ENCODE data around the gene RAG2.
"Not testable (repeated sequence)": the region's sequence is repeated elsewhere in the genome, so short reads cannot be mapped to it uniquely, and the experiment has no call there.

Gene RAG2

DNA sequence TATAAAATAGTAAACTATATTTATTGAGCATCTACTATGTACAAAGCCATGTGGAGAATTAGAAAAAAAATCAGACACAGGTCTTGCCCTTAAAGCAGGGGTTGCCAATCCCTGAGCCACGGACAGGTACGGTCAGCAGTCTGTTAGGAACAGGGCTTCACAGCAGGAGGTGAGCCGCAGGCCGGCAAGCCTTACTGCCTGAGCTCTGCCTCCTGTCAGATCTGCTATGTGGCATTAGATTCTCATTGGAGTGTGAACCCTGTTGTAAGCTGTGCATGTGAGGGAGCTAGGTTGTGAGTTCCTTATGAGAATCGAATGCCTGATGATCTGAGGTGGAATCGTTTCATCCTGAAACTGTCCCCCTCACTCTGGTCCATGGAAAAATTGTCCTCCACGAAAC is 2.1 kb upstream of the RAG2 start:
- DNase-seq (ENCODE audit: low spot score) = no peak

DNA sequence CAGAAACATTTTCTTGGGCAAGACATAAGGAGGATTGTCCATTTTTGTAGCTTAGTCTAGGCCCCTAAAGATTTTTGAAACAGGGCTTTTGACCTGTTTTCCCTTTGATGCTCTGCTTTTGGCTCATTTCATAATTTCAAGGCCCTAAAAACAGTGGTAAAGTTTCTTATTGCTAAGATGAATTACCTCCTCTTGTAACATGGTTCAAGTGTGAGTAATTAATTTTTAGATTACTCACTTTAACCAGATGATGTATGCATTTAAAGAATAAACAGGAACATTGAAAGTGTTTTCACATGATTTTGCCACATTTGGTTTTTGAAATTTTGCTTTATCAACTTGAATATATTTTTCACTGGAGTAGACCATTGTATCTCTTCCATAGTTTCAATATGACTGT is 1.2 kb downstream of the RAG2 start:
- no peak for DNase-seq (ENCODE audit: low spot score)

DNA sequence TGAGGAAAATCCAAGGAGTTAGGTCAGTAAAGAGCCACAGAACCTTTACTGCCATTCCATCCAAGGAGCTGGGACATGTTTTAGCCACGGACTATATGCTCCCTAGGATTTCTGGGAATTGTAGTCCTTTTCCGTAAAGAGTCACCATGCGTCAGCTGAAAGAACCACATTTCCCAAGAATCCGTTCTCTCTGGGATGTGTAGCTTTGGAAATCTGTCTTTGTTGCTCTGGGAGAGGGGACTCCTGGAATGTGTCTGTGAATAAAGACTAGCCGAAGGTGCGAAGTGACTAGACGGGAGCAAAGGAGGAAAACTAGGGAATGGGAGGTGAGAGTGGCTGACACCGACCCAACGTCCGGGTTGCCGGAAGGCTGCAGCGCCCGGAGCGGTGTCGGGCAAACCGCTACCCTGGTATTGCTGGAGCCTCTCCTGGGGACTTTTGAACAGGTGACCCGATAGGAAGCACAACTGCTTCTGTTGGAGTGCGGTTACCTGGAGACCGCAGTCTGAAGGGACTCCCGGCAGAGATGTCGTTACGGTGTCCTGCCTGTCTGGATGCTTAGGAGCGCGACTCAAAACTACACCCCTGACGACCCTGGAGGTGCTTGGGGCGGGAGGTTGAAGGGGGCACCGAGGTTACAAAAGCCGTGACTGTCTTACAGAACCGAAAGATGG is 3.6 kb downstream of the RAG2 start, which contains the start of gene IFTAP:
TSS of gene IFTAP (plus strand) at position 187 of the 674 bp plus-strand sequence. CDS start 15,602 bp downstream, outside the sequence.
- peak; percentile 96 for DNase-seq (ENCODE audit: low spot score)

DNA sequence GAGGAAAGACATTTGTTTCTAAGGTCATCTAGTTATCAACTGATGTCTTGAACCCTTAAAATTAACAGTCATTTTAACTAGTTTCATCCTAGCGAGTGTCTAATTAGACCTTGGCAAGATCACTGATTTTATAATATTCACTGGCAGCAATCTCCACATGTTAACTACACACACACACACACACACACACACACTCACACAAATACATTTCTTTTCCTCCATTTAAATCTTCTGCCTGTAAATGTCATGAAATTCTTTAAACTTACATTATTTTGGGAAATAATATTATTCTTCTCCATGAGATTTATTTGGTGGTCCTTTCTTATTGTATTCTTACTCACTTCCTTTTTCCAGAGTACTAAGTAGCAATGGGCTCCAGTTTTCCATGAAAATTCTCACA is 6.6 kb downstream of the RAG2 start:
- no peak for DNase-seq (ENCODE audit: low spot score)

DNA sequence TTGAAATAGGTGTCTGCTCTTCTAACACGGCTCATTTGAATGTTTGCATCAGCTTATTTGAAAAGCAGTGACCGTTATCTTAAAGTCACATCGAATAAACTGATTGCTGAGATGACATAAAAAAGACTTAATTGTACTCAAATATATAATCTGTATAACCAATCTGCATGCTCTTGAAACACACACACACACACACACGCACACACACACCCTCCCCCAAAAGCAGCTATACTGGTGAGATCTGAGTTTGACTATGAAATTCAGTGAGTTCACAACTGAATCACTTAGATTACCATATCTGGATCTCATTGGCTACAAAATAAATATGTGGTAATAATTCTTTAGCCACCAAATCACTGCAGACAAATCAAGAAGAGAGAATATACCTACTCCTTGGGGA is 7.5 kb downstream of the RAG2 start:
- DNase-seq (ENCODE audit: low spot score) = no peak

DNA sequence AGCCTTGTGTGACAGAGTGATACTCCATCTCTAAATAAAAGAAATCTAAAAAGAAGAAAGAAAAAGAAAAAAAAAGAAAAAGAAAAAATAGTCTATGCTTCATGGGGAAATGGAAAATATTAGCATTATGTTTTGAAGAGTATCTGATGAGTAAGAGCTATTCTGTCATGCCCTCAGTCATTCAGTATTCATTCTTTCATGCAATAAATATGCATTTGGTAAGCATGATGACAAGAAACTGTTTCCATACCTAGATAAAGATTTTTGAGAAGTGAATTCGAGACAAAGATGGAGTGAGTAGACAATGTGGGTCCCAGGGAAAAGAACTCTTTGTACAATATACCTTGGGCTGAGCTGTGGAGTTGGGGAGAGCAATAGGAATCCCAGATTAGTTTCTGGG is 9.9 kb downstream of the RAG2 start:
- DNase-seq (ENCODE audit: low spot score) = no peak

DNA sequence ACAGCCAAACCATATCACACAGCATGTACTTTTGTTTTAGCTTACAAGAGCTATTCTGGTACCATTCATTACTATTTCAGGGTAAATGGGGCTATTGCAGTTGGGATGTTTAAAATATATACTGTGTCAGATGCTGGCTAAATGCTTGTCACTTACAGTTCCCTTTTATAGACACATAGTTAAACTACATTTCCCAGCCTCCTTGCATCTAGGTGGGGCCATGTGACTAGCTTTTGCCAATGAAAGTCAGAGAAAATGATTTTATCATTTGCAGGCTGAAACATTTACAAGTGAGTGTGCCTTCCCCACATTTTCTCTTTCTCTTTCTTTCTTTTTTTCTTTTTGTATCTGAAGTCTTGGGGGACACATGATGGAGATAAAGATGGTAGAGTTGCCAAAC is 11.5 kb downstream of the RAG2 start:
- DNase-seq (ENCODE audit: low spot score) = no peak

DNA sequence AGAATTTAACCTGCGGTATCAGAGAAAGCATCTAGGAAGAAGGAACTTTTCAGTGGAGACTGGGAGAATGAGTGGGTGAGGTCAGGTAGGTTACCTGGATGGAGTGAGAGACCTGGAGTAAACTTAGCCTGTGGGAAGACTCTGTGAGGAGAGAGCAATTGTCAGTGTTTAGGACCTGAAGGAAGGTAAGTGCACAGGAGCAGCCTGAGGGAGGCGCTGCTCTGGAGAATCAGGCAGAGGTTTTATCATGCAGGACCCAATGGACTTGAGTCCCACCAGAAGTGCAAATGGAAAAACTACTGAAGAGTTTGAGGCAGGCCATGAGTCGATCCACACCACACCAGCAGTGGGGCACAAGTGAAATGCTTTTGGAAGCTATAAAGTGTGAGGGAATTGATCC is 14.4 kb downstream of the RAG2 start:
- no peak for DNase-seq (ENCODE audit: low spot score)

DNA sequence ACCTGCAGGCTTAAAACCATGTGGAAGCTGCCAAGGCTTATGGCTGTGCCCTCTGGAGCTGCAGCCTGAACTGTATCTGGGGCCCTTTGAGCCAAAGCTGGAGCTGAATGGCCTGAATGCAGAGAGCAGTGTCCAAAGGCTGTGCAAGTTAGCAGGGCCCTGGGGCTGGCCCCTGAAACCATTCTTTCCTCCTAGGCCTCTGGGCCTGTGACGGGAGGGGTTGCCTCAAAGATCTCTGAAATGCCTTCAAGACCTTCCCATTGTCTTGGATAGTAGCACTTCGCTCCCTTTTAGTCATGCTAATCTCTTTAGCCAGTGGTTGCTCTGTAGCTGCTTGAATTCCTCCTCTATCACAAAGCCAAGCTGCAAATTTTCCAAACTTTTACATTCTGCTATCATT is 16.5 kb downstream of the RAG2 start:
- no peak for DNase-seq (ENCODE audit: low spot score)

DNA sequence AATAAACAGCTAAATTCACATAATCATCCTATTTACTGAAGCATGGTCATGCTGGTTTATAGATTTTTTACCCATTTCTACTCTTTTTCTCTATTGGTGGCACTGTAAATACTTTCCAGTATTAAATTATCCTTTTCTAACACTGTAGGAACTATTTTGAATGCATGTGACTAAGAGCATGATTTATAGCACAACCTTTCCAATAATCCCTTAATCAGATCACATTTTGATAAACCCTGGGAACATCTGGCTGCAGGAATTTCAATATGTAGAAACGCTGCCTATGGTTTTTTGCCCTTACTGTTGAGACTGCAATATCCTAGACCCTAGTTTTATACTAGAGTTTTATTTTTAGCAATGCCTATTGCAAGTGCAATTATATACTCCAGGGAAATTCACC is 19.6 kb downstream of the RAG2 start:
- no peak for DNase-seq (ENCODE audit: low spot score)

DNA sequence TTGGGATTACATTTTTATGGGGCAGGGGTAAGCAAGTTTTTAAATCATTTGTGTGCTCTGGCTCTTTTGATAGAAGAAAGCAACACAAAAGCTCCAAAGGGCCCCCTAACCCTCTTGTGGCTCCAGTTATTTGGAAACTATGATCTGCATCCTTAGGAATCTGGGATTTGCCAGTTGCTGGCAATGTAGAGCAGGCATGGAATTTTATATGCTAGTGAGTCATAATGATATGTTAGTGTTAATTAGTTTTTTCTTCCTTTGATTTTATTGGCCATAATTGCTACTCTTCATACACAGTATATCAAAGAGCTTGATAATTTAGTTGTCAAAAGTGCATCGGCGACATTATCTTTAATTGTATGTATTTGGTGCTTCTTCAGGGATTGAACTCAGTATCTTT is 20.2 kb downstream of the RAG2 start:
- DNase-seq (ENCODE audit: low spot score) = peak; percentile 17

DNA sequence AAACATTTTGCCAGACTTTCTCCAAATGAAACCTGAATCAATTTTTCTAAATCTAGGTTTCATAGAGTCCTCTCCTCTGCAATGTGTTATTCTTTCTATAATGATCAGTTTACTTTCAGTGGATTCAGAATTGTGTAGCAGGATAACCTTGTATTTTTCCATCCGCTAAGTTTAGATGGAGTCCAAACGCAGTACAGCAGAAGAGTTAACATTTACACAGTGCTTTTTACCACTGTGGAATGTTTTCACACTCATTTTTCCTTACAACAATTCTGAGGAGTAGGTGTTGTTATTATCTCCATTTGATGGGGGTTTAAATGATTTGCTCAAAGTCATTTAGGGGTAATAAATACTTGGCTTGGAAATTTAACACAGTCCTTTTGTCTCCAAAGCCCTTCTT is 20.7 kb downstream of the RAG2 start:
- DNase-seq (ENCODE audit: low spot score) = no peak

DNA sequence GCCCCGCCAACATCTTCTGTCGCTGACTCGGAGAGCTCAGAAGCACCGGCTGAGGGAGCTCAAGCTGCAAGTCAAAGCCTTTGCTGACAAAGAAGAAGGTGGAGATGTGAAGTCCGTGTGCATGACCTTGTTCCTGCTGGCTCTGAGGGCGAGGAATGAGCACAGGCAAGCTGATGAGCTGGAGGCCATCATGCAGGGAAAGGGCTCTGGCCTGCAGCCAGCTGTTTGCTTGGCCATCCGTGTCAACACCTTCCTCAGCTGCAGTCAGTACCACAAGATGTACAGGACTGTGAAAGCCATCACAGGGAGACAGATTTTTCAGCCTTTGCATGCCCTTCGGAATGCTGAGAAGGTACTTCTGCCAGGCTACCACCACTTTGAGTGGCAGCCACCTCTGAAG is 23.6 kb downstream of the RAG2 start:
- no peak for DNase-seq (ENCODE audit: low spot score)

DNA sequence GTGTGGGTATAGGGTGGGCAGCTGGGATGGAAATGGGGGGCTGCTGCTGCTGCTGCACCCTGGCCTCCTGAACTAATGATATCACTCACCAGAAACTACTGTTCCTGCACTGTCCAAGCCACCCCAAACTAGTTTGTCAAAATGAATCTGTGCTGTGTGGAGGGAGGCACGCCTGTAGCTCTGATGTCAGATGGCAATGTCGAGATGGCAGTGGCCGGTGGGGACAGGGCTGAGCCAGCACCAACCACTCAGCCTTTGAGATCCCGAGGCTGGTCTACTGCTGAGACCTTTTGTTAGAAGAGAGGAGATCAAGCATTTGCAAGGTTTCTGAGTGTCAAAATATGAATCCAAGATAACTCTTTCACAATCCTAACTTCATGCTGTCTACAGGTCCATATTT is 28.9 kb downstream of the RAG2 start:
- no peak for DNase-seq (ENCODE audit: low spot score)

DNA sequence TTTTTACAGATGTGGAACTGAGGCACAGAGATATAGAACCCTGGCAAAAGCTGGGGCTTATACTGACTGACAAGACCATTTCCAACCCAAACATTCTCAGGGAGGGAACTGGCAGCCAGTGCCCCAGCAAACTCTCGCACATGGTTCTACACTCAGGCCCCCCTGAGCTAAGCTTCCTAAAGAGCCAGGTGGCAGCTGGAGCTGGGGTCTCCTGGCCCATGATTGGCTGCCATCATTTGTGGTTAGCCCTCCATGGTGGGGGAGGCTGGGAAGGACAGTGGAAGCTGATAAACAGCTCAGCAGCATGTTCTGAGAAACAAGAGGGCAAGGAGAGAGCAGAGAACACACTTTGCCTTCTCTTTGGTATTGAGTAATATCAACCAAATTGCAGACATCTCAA is 30.3 kb downstream of the RAG2 start, which contains the start of gene RAG1:
TSS of gene RAG1 (plus strand) at position 314 of the 400 bp plus-strand sequence. CDS start 5,298 bp downstream, outside the sequence.
- no peak for DNase-seq (ENCODE audit: low spot score)

DNA sequence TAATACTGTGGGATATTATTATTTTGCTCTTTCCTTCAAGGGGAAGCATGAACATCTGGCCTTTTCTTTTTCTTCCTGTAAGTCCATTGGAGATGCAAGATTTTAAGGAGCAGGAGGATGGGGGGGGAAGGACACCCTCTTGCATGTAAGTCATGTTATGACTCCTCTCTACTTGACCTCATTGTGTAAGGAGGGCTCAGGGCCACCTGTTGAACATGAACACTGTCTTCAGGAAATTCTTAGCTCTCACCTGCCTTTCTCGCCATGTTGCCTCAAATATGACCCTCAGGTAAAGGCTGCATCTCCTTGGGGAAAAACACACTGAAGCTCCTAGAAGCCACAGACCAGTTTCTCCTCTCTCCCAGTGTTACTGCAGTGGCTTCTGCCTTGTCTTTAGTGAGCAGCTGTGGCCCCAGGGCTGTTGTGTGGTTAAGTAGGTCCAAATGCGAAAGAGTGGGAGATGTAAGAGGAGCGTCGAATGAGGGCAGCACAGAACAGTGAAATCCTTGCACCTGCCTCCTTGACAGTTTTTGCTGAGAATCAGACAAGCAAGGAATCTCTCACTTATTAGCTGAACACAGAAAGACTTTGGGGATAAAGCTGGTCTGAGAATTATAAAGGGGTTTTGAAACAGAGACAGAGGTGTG is 31.5 kb downstream of the RAG2 start:
- DNase-seq (ENCODE audit: low spot score) = no peak

DNA sequence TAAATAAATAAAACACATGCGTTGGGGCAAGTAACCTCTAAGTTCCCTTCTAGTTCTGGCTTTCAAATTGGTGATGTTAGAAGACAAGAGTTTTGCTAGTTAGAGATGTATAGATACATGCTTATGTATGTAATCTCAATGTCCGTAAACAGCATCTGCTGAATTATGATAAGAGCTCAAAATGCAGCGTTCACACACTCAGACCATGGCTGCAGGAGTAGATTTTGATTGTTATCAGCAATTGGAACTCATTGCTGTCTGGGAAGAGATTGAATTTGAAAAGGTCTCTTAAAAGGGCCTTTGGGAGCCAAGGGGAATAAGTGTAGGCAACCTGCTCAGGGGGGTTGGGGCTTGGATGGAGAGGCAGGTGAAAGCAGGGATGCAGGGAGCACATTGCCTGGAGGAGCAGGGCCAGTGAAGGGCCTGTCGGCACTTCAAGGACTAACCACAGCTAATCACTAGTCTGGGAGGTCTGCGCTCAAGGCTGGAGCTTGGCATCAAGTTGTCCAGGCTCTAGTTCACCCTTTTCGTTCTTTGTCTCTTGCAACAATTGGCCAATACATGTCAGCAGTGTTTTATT is 32.9 kb downstream of the RAG2 start:
- no peak for DNase-seq (ENCODE audit: low spot score)

DNA sequence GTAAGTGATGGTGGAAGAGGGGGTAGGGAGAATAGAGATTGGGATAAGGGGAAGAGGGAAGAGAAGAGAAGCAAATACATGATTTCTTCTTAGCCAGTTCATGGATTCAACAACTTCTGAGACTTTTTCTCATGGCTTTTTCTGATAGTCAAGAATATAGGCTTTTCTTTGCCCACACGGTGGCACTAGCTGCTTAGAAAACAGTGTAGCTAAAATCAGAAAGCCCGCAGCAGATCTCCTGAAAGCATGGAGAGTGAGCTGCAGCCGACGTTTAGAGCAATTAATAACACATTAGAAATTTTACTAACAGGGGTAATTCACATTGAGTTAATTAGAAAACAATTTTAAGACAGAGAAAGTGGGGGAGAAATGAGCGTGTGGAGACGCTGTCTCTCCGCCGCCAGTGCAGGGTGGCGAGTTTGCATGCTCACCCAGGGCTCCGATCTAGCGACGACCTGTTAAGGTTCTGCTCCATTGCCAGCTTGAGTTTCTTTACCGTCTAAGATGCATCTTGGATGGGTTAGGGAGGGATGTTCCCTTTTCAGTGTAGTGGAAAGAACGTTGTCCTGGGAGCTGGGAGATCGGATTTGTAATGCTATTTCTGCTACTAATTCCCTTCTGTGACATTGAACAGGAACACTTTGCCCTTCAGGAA is 33.5 kb downstream of the RAG2 start:
- peak; percentile 61 for DNase-seq (ENCODE audit: low spot score)

DNA sequence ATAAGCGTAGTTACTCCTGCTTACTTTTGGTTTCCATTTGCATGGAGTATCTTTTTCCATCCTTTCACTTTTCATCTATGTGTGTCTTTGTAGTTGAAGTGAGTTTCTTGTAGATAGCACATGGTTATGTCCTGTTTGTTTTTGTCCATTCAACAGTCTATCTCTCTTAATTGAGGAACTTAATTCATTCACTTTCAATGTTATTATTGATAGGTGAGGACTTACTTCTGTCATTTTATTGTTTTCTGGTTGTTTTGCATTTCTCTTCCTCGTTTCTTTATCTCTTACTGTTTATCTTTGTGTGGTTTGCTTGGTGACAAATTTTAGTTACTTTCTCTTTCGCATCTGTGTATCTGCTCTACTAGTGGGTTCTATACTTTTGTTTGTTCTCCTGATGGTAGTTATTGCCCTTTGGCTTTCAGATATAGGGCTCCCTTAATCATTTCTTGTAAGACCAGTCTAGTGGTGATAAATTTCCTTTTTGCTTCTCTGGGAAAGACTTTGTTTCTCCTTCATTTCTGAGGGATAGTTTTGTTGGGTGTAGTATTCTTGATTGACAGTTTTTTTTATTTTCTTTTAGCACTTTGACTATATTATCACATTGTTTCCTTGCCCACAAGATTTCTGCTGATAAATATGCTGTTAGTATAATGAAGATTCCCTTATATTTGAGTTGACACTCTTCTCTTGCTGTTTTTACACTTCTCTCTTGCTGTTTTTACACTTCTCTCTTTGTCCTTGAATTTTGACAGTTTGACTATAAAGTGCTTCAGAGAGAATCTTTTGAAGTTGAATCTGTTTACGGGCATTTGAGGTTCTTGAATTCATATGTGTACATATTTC is 39.2 kb downstream of the RAG2 start:
- DNase-seq (ENCODE audit: low spot score) = no peak

DNA sequence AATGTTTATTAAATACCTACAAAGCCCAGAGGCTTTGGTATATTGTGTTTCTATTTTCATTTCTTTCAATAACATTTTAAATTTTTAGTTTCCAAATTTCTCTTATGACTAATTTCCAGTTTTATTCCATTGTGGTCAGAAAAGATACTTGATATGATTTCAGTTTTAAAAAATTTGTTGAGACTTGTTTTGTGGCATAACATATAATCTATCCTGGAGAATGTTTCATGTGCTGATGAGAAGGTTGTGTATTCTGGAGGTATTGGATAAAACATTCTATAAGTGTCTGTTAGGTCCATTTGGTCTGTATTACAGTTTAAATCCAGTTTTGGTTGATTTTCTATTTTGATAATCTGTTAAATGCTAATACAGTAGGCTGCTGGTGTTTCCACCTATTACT is 40.0 kb downstream of the RAG2 start:
- no peak for DNase-seq (ENCODE audit: low spot score)

DNA sequence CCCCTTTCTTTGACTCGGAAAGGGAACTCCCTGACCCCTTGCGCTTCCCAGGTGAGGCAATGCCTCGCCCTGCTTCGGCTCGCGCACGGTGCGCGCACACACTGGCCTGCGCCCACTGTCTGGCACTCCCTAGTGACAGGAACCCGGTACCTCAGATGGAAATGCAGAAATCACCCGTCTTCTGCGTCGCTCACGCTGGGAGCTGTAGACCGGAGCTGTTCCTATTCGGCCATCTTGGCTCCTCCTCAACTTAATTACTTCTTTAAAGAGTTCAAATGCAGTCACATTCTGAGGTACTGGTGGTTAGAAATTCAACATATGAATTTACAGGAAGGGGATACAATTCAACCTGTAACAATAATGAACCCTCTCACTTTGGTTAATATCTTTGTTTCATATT is 40.6 kb downstream of the RAG2 start:
- DNase-seq (ENCODE audit: low spot score) = not testable (repeated sequence)
